ENCODE data around the gene ZRANB2.

ZRANB2 gene

DNA sequence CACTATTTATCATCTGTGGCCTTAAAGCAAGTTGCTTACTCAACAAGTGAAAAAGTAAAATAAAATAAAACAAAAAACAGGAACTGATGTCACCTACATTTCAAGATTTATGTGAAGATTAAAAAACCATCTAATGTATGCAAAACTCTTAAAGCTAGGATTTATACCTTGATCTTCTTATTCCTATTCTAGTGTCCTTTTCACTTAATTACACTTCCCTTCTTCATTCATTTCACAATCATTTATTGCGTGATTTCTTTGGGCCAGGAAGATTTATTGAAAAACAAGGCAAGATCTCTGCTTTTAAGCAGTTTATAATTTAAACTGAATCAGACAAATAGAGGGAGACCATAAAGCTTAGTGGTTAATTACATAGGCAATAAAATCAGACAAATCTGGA is 51.9 kb downstream of the ZRANB2 start:
- Mint-ChIP-seq H3K4me3 (no peak overlapping the region), H3K36me3 (no peaks in the 10 kb centered on the region), H3K9me3 (no peaks in the 10 kb centered on the region), H3K4me1 (no peaks in the 10 kb centered on the region), H3K27ac (no peak overlapping the region), H3K27me3 (peaks cover 3% of the 10 kb centered on the region)
- no peak for DNase-seq (ENCODE audit: low spot score in 2 of 2)
- no peak for ATAC-seq (ENCODE audit: low read depth)

DNA sequence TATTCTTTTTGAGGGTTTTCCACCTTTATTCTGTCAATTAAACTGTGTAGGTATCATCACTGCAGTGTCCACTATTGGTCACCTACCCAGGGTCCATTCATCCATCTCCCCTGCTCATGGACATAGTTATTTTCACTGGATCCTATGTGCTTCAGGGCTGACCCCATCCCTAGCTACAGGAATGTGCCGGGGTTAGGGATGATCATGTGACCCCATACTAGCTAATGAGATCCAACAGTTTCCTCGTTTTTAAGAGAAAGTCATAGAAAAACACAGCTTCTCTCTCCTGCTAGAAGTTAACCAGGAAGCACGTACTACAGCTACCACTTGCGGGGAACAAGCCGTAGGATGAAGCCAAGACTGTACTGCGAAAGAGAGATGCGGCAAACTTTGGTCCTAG is 52.8 kb downstream of the ZRANB2 start:
- Mint-ChIP-seq H3K36me3 (no peaks in the 10 kb centered on the region), H3K9me3 (no peaks in the 10 kb centered on the region), H3K27me3 (peaks cover 3% of the 10 kb centered on the region), H3K4me3 (no peak overlapping the region), H3K4me1 (no peaks in the 10 kb centered on the region), H3K27ac (no peak overlapping the region)
- ATAC-seq (ENCODE audit: low read depth) = no peak
- no peak for DNase-seq (ENCODE audit: low spot score in 2 of 2)

DNA sequence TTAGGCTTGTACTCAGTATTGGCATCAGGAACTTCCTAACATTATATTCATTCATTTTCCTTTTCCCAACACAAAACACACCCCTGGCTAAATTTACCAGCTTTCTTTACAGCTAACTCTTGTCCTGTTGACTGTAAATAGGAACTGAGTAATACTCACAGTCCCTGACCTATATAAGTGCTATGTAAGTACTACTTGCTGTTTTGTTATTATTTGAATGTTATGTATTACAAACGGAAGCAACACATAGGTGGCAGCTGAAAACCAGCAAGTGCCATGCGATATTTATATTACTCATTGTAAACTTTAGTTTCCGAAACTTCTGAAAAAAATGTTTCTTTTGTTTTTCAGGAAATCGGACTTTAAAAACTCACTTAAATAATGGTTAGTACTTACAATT is 54.7 kb downstream of the ZRANB2 start:
- no peak overlapping the region for H3K27ac Mint-ChIP-seq
- H3K4me1 Mint-ChIP-seq = no peaks in the 10 kb centered on the region
- no peaks in the 10 kb centered on the region for H3K9me3 Mint-ChIP-seq
- peaks cover 3% of the 10 kb centered on the region for H3K27me3 Mint-ChIP-seq
- ATAC-seq (ENCODE audit: low read depth) (no peak), DNase-seq (ENCODE audit: low spot score in 2 of 2) (no peak)
- H3K4me3 Mint-ChIP-seq = no peak overlapping the region
- no peaks in the 10 kb centered on the region for H3K36me3 Mint-ChIP-seq

DNA sequence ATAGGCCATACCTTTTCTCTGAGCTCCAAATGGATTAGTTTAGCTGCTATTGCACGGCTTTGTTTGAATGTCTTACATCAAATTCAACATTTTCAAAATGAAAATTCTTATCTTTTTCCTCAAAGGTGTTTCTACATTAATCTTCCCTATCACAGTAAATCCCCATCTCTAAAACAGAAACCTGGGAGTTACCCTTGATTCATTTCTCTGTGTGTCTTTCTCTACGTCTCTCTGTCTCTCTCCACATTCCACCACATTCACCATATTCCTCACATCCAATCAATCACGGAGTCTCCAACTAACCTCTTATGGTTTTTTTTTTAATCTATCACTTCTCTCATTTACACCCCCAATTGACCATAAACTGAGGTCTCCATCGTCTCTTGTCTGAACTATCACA is 57.3 kb downstream of the ZRANB2 start:
- Mint-ChIP-seq H3K36me3 (no peaks in the 10 kb centered on the region), H3K27ac (no peak overlapping the region), H3K27me3 (peaks cover 2% of the 10 kb centered on the region), H3K9me3 (no peaks in the 10 kb centered on the region), H3K4me1 (no peaks in the 10 kb centered on the region), H3K4me3 (no peak overlapping the region)
- DNase-seq (ENCODE audit: low spot score in 2 of 2) (no peak), ATAC-seq (ENCODE audit: low read depth) (no peak)

DNA sequence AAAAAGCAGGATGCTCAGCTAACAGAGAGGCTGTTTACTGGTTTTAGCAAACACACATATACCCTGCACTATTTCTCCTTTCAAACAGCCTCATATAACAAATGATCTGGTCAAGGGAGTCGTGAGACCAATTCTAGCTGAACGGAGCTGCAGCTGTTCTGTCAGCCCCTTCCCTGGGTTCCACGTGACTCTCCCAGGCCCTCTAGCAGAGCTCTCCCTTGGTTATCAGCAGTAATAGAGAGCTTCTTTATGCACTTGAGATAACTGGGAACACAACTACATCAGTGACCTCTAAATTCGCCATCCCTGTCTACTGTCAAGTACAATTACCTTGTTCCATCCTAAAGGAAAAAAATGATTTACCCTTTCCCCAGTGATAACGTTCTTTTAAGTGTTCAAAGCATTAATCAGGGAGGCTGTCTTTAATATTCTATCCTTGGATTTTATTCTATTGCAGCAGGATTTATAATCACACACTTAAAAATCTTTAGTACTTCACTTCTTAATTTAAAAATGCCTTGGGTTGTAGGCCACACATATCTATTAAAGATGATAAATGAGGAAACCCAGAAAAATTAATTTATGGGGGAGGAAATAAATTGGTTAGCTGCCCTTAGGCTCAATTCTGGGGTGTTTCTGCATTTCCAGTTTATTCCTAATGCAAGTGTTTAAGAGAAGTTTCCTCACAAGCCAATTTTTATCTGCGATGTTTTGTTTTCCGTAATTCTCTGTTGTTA is 61.4 kb downstream of the ZRANB2 start:
- H3K27me3 Mint-ChIP-seq = peaks cover 4% of the 10 kb centered on the region
- ATAC-seq (ENCODE audit: low read depth) (no peak), DNase-seq (ENCODE audit: low spot score in 2 of 2) (no peak)
- no peaks in the 10 kb centered on the region for H3K4me1 Mint-ChIP-seq
- H3K36me3 Mint-ChIP-seq = no peaks in the 10 kb centered on the region
- H3K4me3 Mint-ChIP-seq = no peak overlapping the region
- no peak overlapping the region for H3K27ac Mint-ChIP-seq
- no peaks in the 10 kb centered on the region for H3K9me3 Mint-ChIP-seq

DNA sequence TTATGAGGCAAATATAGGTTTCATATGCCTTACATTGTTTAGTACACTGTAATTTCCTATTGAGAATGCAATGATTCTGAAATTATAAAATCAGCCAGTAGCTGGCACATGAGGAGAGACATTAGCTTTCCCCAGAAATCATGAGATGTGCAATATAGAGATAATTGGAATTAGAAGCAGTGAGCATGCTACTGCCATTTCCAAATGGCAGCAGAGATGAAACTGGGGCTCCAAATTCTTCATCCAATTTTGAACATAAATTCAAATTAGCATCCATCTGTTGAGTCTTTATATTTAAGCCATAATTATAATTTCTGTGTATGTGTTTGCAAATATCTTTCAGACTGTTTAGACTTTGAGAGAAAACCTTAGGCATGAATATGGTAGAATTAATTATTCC is 62.0 kb downstream of the ZRANB2 start:
- peaks cover 8% of the 10 kb centered on the region for H3K27me3 Mint-ChIP-seq
- no peak for DNase-seq (ENCODE audit: low spot score in 2 of 2)
- H3K9me3 Mint-ChIP-seq = no peaks in the 10 kb centered on the region
- ATAC-seq (ENCODE audit: low read depth) = no peak
- H3K36me3 Mint-ChIP-seq = no peaks in the 10 kb centered on the region
- no peak overlapping the region for H3K27ac Mint-ChIP-seq
- no peak overlapping the region for H3K4me3 Mint-ChIP-seq
- no peaks in the 10 kb centered on the region for H3K4me1 Mint-ChIP-seq

DNA sequence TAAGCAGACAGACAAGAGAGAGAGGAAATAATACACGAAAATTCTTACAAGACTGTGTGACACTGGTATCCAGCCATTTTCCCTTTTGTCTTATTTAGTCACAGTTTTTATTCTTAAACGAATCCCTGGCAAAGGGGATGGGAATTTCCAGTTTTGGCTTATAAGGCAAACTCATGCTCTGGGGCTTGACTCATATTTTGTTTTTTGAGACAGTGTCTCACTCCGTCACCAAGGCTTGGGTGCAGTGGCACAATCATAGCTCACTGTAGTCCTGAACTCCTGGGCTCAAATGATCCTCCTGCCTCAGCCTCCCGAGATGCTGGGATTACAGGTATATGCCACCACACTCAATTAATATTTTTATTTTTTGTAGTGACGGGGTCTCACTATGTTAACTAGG is 65.1 kb downstream of the ZRANB2 start:
- no peaks in the 10 kb centered on the region for H3K9me3 Mint-ChIP-seq
- no peak overlapping the region for H3K4me3 Mint-ChIP-seq
- DNase-seq (ENCODE audit: low spot score in 2 of 2) (no peak), ATAC-seq (ENCODE audit: low read depth) (no peak)
- peaks cover 8% of the 10 kb centered on the region for H3K27me3 Mint-ChIP-seq
- H3K4me1 Mint-ChIP-seq = no peaks in the 10 kb centered on the region
- H3K36me3 Mint-ChIP-seq = no peaks in the 10 kb centered on the region
- H3K27ac Mint-ChIP-seq = no peak overlapping the region

DNA sequence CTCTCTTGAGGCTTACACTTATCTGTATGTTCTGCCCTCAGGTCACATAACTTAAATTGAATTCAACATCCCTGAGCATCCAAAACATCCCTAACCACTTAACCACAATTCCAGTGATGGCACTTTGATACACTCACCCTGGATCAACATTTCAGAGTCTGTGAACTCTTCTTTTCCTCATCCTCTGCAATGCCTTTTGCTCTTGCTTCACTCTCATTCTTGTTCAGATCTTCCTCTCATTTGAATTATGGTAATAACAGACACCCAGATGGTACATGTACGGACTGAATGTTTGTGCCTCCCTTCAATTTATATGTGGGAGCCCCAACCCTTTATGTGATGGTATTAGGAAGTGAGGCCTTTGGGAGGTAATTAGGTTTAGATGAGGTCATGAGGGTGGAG is 66.7 kb downstream of the ZRANB2 start:
- H3K27ac Mint-ChIP-seq = no peak overlapping the region
- ATAC-seq (ENCODE audit: low read depth) (no peak), DNase-seq (ENCODE audit: low spot score in 2 of 2) (no peak)
- H3K4me3 Mint-ChIP-seq = no peak overlapping the region
- H3K27me3 Mint-ChIP-seq = peaks cover 8% of the 10 kb centered on the region
- H3K9me3 Mint-ChIP-seq = no peaks in the 10 kb centered on the region
- H3K36me3 Mint-ChIP-seq = no peaks in the 10 kb centered on the region
- H3K4me1 Mint-ChIP-seq = no peaks in the 10 kb centered on the region
